ENCODE results near the gene C2CD4C.
"Not testable (repeated sequence)": the region's sequence is repeated elsewhere in the genome, so short reads cannot be mapped to it uniquely, and the experiment has no call there.

The C2CD4C gene

DNA sequence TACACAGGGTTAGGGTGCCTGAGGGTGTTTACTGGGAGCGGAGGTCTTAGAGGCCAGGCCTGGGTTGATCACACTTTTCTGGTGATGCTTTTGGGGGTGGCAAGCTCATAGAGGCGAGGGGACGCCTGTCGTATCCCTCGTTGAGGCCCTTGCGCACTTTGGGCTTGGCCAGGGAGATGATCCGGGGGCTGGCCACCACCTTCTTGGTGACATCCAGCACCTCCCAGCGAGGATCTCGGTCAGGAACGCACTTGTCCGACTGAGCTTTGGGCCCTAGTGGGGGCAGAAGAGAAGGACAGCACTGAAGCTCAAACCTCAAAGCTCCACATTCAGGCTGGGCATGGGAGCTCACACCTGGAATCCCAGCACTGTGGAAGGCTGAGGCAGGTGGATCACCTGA lies 46.8 kb downstream of the C2CD4C start:
- DNase-seq: no peak

DNA sequence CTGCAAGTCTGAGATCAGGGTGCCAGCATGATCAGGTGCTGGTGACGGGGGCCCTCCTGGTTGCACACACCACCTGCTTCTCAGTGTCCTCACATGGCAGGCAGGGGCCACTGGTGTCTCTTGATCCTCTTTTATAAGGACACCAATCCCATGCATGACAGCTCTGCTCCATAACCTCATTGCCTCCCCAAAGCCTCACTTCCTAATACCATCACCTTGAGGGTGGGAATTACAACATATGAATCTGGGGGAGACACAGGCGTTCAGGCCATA lies 49.4 kb downstream of the C2CD4C start:
- no peak for DNase-seq

DNA sequence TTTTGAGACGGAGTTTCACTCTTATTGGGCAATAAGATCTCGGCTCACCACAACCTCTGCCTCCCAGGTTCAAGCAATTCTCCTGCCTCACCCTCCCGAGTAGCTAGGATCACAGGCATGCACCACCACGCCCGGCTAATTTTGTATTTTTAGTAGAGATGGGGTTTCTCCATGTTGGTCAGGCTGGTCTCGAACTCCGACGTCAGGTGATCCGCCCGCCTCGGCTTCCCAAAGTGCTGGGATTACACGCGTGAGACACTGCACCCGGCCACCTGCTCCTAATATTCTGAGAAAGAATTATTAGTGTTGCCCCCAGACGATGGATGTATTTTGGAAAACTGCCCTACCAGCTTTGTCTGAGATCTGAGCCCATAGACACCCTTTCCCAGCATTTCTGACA lies 53.4 kb downstream of the C2CD4C start:
- DNase-seq: not testable (repeated sequence)

All from CD4-positive, alpha-beta T cell treated with Interleukin-4 for 4 hours (primary cell).